HEK293T (cell line): ENCODE measurements around the gene MIA2.

Experiments
- CTBP1 ChIP-seq: fragments of 450-650 bp; IDR thresholded peaks from 2 replicates; pipeline ENCODE4 v1.6.1; 2016; ENCODE audit warnings: borderline replicate concordance
- ELF4 ChIP-seq: fragments of 450-650 bp; IDR thresholded peaks from 2 replicates; pipeline ENCODE4 v1.6.1; 2017; ENCODE audit warnings: antibody characterized with exemption
- FOXA1 ChIP-seq: fragments of 450-650 bp; IDR thresholded peaks from 2 replicates; pipeline ENCODE4 v1.6.1; 2016; ENCODE audit warnings: mild to moderate bottlenecking
- FOXM1 ChIP-seq: fragments of 450-650 bp; IDR thresholded peaks from 2 replicates; pipeline ENCODE4 v1.6.1; 2017; ENCODE audit warnings: mild to moderate bottlenecking, borderline replicate concordance
- HDGF ChIP-seq: fragments of 450-650 bp; IDR thresholded peaks from 2 replicates; pipeline ENCODE4 v1.6.1; 2017; ENCODE audit warnings: antibody characterized with exemption, borderline replicate concordance
- LEF1 ChIP-seq: fragments of 450-650 bp; IDR thresholded peaks from 2 replicates; pipeline ENCODE4 v1.6.1; 2017; ENCODE audit warnings: mild to moderate bottlenecking, borderline replicate concordance
- NFRKB ChIP-seq: fragments of 450-650 bp; IDR thresholded peaks from 2 replicates; pipeline ENCODE4 v1.6.1; 2016; ENCODE audit warnings: mild to moderate bottlenecking, moderate library complexity
- PKNOX1 ChIP-seq: fragments of 450-650 bp; IDR thresholded peaks from 2 replicates; pipeline ENCODE4 v1.6.1; 2016
- SP1 ChIP-seq: fragments of 450-650 bp; IDR thresholded peaks from 2 replicates; pipeline ENCODE4 v1.6.1; 2017
- TARDBP ChIP-seq: fragments of 450-650 bp; IDR thresholded peaks from 2 replicates; pipeline ENCODE4 v1.6.1; 2016

- TF ChIP-seq SP1: no peak
- TF ChIP-seq FOXA1: no peak
- no peak for TF ChIP-seq ELF4
- TF ChIP-seq FOXM1: no peak
- no peak for TF ChIP-seq TARDBP
- TF ChIP-seq NFRKB: no peak
- no peak for TF ChIP-seq PKNOX1
- TF ChIP-seq CTBP1: no peak
- no peak for TF ChIP-seq LEF1
- TF ChIP-seq HDGF: no peak
Observed at GRCh38 chr14:39432619-39433451, 199.1 kb downstream of the MIA2 start.
